Urothelium cell line (cell line): ENCODE measurements around the gene PTPRE.
A peak's percentile ranks its signal among the peaks of the same experiment; 100 is the strongest.
"Not testable (repeated sequence)": the region's sequence is repeated elsewhere in the genome, so short reads cannot be mapped to it uniquely, and the experiment has no call there.

Experiments used
- DNase-seq: peaks from one replicate; pipeline ENCODE4 v3.0.0; 2011; ENCODE audit warnings: low spot score, mixed read lengths
- FAIRE-seq: peaks from 2 replicates; lab custom pipeline; 2011; peaks lifted over from hg19 to GRCh38; lab: Jason Lieb, UNC

PTPRE gene

DNA sequence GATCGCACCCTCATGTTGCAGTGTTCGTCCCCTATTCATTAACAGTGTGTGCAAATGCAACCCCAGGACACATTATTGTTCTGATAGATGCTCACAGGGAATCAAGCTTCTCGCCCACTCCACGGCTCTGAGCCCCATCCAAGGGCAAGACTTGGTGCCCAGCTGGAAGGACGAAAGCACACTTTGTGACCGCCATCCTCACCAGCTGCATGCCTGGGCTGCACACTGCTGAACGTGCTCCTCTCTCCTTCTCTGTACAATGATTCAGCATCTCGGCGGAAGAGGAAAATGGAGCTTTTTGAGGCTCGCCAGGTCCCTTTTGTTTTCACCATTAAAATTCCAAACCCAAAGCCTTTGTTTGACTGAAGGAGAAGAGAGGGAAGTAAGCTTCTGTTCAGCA lies 177.5 kb downstream of the PTPRE start:
- DNase-seq, result no peak
- FAIRE-seq, result no peak

DNA sequence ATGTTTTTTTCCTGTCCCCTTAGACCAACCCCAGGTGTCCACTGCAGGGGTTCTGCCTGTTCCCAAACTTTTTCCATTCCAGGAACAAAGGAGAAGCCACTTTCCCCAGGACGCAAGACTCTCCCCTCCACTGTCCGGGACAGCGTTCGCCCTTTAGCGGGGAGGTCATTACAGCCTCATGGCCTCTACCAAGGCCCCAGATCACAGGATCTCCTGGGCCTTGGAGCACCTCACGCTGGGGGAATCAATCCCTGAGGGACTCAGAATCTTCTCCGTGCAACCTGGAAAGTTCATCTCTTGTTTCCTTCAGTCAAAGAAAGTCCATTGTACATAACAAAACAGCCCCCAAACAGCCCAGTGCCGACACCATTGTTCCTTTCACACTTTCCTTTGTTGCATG lies 178.1 kb downstream of the PTPRE start:
- no peak for FAIRE-seq
- DNase-seq, result no peak

DNA sequence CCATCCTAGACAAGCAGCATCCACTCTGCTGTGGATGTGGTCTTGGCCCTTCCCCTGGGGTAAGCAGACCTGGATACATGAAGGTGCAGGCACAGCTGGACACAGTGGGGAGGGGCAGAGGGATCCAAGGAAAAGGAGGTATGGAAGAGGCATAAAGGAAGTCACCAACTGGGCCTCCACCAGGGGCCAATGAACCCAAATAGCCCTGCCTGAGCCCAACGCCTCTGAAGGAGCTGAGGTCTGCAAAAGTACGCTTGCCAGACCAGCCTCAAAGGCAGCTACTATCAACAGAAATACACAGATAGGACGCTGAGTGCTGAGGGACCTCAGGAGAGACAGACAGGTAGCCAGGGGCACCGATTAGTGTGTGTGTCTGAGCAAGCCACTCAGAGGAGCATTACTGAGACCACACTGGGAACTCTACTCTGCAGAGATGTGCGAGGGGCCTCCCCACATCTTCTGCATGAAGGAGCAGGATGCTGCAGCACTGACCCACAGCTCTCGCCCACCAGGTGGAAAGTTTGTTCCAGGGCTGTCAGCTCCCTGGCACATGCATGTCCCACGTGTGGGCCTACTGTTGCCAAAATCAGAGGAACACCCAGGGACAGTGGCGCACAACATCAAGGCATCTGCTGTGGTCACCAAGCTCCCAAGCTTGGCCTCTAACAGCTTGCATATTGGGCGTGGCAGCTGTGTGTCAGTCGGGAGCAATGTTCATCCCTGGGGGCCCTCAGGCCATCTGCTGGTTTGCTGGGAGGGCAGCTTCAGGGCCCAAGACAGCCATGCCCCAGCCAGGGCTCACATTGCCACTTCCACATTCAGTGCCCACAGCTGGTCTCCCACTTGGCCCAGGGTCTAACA lies 179.3 kb downstream of the PTPRE start:
- no peak for DNase-seq
- no peak for FAIRE-seq

DNA sequence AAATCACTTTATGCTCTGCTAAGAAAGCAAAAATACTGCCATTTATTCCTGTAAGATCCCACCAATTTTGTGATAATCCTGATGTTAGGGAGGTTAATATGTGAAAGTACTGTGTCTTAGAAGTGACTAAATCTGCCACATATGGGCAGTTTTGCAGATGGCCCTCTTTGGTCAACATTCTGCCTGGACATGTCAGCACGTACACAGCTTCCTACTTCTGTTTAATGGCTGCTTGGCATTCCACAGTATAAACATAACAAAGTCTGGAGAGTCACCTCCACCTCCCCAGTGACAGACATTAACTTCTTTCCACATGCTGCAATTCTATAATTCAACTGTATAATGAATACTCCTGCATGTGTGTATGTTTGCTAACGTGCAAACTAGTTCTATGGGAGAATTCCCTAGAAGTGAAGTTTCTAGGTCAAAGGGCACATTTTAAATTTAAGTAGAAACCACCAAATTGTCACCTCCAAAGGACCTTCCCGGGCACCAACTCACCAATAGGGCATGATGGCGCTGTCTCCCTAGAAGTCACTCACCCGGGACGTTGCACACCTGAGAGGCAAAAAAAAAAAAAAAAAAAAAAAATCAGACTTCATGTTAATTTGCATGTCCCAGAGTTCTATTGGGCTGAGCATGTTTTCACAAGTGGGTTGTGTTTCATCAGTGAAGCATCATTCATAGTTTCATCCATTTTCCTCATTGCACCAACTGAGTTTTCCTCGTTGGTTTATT lies 180.4 kb downstream of the PTPRE start:
- no peak for DNase-seq
- FAIRE-seq, result no peak

DNA sequence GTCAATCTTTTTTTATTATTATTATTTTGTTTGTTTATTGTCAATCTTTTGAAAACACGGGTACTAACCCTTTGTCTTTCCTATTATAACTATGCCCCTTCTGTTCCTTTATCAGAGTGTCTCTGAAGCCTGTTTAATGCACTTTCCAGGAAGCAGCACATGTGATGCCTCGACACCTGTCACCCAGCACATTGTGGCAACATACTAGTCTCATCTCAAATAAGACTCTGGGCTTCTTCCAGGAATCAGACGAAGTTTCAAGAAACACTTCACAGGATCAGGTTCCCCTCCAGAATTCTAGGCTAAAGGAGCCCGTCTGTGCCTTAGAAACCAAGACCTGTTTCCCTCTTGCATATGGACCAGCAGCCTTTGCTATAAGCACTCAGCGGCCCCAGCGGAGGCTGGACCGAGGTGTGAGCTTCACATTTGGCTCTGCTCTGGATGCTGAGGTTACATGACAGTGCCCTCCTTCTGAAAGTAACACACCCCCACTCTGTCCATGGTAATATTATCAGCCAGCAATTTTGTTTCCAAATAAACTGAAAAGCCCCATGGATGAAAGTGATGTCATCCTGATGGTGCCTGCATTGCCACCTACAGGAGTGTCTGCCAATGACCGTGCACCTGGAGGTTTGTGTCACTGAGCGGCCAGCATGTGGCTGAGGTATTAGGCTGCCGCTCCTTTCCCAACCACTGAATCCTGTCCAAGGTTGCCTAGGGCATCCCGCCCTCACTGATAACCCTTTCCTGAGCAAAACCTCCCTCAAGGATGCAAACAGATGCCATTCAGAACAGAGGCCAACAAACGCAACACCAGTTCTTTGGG lies 181.2 kb downstream of the PTPRE start:
- DNase-seq (peak; percentile 40), FAIRE-seq (no peak)

DNA sequence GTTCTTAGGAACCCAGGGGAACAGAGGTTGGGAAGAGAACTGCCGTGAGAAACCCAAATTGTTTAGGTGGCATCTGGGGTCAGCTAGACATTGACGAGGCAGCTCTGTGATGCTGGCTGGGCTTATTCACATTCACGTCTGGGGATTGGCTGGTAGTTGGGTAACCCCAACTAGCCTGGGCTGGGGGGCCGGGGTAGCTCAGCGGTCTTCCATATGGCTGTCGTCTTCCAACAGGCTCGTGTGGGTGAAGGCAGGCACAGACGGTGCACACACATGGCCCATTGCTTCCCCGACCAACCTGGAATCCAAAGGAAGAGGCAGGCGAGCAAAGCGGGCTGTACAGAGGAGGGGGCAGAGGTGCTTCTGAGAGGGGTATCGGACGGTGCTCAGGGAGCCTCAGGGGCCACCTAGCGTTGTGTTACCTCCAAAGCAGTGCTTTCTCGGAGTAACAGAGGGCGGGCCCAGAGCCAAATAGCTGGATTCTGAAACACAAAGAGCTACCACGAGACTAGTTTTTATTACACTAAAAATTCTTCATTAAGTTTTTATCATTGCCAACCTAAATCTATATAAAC lies 184.8 kb downstream of the PTPRE start:
- DNase-seq (no peak), FAIRE-seq (no peak)

DNA sequence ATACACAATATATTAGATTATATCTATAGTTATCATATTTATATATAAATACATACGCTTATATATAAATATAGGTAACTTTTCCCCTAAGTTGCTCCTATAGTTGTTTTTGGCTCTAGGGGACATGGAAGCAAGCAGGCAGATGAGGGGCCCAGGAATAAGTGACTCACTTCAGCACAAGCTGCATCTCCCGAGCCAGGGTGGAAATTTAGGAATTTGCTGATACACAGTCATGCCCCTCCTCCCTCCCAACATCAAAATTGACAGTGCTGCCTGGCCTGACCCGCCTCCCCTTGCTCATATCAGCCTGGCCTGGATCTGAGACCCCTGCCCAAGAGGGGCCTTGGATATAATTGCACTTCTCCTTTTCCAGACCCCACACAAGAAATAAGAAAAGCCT lies 185.6 kb downstream of the PTPRE start:
- FAIRE-seq, result no peak
- DNase-seq, result peak; percentile 9

DNA sequence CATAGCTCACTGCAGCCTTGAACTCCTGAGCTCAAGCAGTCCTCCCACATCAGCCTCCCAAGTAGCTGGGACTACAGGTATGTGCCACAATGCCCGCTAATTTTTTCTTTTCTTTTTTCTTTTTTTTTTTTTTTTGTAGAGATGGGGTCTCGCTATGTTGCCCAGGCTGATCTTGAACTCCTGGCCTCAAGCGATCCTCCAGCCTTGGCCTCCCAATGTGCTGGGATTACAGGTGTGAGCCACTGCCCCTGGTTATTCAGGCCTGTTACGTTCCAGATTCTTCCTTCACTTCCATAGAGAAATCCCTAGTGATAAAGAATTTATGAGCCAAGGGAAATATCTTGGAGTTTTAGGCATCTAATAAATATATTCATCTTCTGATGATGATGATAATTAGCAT lies 187.7 kb downstream of the PTPRE start:
- DNase-seq, FAIRE-seq: not testable (repeated sequence)

DNA sequence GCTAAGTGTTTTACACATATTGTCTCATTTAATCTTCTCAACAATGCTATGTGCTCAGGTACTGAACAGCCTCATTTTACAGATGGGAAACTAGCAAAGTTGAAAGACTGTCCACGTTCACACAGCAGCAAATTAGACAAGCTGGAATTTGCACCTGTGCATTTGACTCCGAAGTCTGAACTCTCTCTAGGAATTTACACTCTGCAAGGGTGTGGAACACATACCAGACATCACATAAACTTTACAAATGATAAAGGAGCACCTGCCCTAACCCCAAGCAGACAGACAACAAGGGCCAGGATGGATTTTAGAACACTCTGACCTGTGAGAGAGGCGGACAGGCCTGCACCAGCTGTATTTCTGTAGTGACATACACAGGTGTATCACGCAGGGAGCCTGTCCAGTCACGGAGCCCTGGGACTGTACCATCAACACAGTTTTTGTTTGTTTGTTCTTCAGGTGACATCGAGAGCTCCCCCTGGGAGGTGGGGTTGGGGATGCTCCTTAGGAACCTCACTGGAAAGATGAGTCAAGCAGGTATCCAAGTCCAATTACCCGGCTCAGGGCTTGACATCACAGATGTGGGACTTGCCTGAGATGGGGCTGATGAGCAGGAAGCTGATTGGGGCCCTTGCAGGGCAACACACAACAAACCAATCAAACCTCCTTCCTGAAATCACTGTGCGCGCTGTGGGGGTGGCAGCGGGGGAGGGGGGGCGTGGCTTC lies 188.3 kb downstream of the PTPRE start:
- DNase-seq, result no peak
- no peak for FAIRE-seq

DNA sequence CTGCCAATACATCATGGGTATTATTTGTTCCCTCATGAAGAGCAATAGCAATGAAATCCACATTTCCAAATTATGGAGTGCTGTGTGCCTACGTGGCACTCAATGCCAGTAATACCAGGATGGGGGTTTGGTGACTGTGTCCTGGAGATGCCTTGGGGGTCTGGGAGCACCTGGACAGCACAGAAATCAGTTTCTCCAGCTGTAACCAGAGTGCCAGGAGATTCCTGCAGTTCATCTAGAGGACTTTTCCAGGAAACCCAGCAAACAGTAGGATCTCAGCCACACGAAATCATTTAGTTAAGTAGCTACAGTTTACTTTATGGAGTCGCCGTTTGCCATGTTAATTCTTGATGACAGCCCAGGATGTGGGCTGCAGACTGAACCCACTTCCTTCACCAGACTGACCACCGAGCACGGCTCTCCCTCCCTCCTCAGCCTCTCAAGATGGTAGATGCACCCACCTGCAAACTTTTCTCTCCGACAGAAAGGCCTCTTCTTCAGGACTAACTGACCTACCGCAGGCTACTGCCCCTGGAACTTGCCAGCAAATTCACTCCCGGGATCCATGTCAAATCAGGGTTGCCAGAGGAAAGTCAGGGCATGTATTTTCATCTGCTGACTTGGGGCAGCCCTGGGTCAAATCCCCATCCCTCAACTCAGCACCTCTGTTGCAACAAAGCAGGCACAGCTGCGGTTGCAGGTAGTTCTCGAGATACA lies 189.0 kb downstream of the PTPRE start:
- no peak for DNase-seq
- no peak for FAIRE-seq

DNA sequence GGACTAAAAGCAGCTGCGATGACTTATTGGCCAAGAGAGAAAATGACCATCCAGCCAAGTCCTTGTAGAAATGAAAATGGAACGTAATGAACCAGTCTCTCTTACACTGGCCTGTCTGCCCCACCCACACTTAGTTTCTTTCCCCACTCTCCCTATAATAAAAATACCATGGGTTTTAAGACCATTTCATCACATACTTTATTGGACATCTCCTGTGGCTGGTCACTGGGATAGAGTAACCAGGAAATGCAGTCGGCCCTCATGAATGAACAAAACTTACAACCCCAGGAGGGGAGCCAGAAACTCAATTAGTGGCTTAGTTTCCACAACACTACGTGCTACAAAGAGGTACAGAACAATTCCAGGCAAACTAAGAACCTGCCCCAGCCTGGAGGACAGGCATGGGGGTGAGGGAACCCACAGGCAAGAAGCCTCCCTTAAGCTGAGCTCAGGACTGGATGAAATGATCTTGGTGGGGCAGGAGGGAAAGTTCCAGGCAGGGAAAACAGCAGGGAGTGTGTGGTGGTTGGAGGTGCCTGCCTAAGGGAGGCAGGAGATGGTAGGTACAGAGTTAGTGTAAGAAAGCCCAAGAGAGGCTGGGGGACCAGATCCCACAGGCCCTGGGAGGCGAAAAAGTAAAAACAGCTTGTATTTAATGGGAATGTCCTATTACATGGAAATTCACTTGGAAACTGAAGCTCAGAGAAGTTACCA lies 189.7 kb downstream of the PTPRE start:
- FAIRE-seq, result no peak
- no peak for DNase-seq

DNA sequence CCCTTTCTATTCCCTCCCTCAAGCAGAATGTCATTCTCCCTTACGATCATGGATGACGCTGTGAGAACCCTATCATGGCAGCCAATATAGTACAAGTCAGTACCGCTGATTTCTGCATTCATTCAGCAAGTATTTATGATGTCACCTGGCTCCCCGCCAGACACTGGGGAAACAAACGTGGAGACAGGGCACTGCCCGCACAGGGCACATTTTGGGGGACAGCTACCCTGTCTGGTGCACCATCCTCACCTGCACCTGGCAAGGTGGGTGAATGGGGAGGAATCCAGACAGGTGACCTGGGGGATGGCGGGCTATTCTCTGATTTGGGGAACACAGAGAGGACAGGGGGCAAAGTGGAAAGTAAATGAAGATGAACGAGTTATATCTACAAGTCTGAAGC lies 190.9 kb downstream of the PTPRE start:
- FAIRE-seq (no peak), DNase-seq (no peak)

DNA sequence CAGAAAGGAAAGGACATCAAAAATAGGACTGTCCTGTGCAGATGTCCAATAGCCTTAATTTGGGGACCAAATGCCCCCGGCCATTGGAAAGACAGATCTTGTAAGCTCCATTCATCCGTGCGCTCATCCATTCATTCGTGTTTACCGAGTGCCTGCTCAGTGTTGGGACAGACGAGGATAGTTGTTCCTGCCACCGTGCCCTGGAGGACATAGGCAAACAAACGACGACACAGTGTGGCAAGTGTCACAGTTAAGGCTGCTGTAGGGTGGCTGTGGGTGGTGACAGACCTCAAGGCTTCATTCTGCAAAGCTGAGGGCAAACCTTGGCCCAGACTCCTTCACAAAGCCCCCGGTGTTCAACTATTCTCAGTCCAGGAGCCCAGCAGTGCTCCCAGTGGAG lies 191.7 kb downstream of the PTPRE start:
- DNase-seq (no peak), FAIRE-seq (no peak)

DNA sequence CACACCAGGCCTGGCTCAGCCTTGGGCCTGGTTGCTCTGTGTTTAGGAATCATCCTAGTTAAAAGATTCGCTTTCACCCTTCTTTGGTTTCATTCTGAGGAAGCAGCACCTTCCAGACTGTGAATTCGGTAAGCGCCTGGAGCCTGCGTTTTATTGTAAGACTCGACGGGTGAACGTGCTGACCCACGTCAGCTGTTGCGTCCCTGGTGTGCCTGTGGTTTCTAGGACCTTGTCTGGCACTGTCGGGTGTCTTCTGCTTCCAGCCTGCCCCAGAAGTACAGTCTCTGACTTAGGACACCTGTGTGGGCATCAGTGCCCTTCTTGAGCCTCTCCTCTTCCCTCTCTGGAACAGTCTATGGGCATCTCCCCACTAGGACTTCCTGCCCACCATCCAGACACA lies 193.0 kb downstream of the PTPRE start:
- DNase-seq (no peak), FAIRE-seq (no peak)

DNA sequence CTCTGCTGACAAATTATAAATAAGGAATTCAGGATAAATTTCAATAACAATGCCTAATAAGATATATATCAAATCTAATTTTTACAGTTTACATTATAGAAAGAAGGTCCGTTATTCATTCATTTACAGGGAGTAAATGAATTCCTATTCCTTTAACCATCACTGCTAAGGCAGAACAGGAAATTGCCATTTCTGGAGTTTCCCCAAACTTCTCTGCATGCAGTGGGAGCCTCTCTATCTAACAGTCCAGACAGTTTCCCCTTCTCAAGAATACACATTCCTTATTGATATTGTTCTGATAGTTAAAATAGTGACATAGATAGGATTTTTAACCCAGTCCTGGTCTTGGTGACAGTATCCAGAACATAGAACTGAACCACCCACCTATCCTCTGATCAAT lies 195.0 kb downstream of the PTPRE start:
- no peak for DNase-seq
- FAIRE-seq, result no peak

DNA sequence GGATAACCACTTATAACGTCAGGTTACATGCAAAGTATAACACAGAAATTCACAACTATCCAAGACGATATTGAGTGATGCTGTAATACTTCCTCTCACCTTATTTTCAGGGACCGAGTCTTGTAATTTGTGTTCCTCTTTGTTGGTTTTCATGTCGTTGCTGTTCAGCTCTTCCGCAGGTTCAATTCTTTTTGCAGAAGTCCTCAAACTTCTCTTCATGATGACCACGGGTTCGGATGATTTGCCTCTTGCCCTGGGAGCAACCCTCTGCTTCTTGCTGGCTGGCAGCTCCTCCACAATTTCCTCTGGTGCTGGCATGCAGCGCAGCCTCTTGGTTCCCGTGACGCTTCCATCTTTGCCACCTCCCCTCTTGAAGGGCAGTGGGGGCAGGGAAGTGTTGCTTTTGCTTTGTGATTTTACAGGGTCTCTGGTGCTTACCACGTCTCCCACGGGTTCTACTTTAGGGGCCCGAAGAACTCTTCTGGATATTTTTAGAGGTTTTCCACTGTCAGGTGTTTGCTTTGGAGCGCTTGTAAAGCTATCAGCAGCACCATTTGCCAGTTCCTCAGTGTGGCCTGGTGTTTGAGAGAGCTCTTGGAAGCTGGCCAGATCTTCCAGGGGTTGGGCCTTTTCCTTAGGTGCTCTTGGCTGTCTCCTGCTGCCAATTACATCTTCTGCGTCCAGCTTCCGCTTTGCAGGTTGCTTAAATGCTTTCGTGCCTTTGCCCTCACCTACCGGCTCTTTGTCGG lies 195.8 kb downstream of the PTPRE start:
- FAIRE-seq, result no peak
- no peak for DNase-seq

DNA sequence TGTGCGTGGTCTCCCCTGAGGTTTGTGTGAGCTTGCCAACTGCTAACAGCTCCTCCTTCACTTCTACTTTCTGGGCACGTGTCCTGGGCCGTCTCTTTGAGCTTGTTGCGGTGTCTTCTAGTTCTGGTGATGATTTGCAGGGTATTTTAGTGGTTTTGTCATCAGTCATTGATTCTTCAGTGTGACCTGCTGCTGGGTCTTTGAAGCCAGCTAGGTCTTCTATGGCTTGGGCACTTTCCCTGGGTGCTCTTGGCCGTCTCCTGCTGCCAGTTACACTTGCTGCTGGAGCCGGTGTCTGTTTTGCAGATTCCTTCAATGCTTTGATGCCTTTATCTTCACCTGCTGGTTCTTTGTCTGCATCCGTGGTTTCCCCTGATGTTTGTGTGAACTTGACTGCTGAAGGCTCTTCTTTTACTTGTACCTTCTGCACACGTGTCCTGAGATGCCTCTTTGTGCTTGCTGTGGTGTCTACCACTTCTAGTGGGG lies 196.4 kb downstream of the PTPRE start:
- FAIRE-seq, result no peak
- DNase-seq, result no peak

DNA sequence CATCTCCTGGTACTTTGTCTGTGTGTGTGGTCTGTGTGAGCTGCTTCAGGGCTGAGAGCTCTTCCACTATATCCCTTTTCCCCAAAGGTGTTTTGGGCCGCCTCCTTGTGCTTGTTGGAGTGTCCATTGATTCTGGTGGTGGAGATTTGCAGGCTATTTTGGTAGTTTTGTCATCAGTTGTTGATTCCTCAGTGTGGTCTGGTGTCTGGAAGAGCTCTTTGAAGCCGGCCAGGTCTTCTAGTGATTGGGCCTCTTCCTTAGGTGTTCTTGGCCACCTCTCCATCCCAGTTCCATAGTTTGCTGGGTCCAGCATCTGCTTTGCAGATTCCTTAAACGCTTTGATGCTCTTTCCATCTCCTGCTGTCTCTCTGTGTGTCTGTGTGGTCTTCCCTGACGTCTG lies 198.5 kb downstream of the PTPRE start:
- FAIRE-seq, result no peak
- DNase-seq, result no peak
